Activated naive CD8-positive, alpha-beta T cell treated with anti-CD3 and anti-CD28 coated beads, Interleukin-2, amount 50 U/mL, for 16 hours (primary cell): ENCODE data around the gene KDELR3.

Experiments used
- DNase-seq: peaks from one replicate; pipeline ENCODE4 v3.0.0-alpha.2; 2020; ENCODE audit warnings: low read depth, low spot score

KDELR3 gene

GRCh38 chr22:38467904-38468442 lies at the start of gene KDELR3:
TSS of gene KDELR3 (plus strand) at chr22:38468096. CDS start at chr22:38468234, 138 bp downstream.
- DNase-seq: no peak

GRCh38 chr22:38418589-38418988 lies 49.3 kb upstream of the KDELR3 start:
- no peak for DNase-seq

- DNase-seq: no peak
These were observed 48.6 kb upstream of the KDELR3 start for GRCh38 chr22:38419121-38419857.

GRCh38 chr22:38419858-38420160 lies 48.1 kb upstream of the KDELR3 start:
- DNase-seq: no peak

GRCh38 chr22:38420734-38421133 lies 47.2 kb upstream of the KDELR3 start:
- no peak for DNase-seq

- no peak for DNase-seq
These were observed 45.0 kb upstream of the KDELR3 start for GRCh38 chr22:38422611-38423511.

- DNase-seq: no peak
These were observed 44.1 kb upstream of the KDELR3 start for GRCh38 chr22:38423512-38424503.

- no peak for DNase-seq
These were observed 43.3 kb upstream of the KDELR3 start for GRCh38 chr22:38424525-38425080.

GRCh38 chr22:38426628-38427027 lies 41.3 kb upstream of the KDELR3 start:
- DNase-seq: no peak

GRCh38 chr22:38427465-38427864 lies 40.4 kb upstream of the KDELR3 start:
- no peak for DNase-seq

GRCh38 chr22:38427940-38428339 lies 40.0 kb upstream of the KDELR3 start:
- no peak for DNase-seq

GRCh38 chr22:38428714-38429113 lies 39.2 kb upstream of the KDELR3 start:
- no peak for DNase-seq

- no peak for DNase-seq
These were observed 38.3 kb upstream of the KDELR3 start for GRCh38 chr22:38429499-38430068.

- DNase-seq: no peak
These were observed 36.5 kb upstream of the KDELR3 start for GRCh38 chr22:38431266-38432010.

GRCh38 chr22:38432264-38432663 lies 35.6 kb upstream of the KDELR3 start:
- no peak for DNase-seq

GRCh38 chr22:38433871-38434270 lies 34.0 kb upstream of the KDELR3 start:
- DNase-seq: no peak

- DNase-seq: no peak
These were observed 32.9 kb upstream of the KDELR3 start for GRCh38 chr22:38435010-38435409.

GRCh38 chr22:38435965-38436364 lies 31.9 kb upstream of the KDELR3 start:
- no peak for DNase-seq

GRCh38 chr22:38436629-38437395 lies 31.1 kb upstream of the KDELR3 start:
- DNase-seq: no peak
